Heart left ventricle (tissue), 16 donors: ENCODE measurements around the gene C1QTNF4. TPM values are rescaled to one million over a fixed set of nuclear protein-coding genes. Genes with fewer than 3 reads are reported as not detected.

Source experiments
- ATAC-seq, 4 donors: fragments of 200-7000 bp; cut with Tn5 transposase; one replicate each; pipeline ENCODE4 v1.9.1; 2020 to 2022; ENCODE audit warnings: moderate library complexity in 4 of 4, mild to moderate bottlenecking in 3 of 4, moderate number of reproducible peaks in 1 of 4
- DNase-seq, 5 donors: peaks; one replicate each; pipeline ENCODE4 v3.0.0-alpha.2; 2020
- H3K27ac ChIP-seq, 12 donors: fragments of 200-600 bp; sonication (generic) in 4 of 12; one replicate each; pipeline versions ENCODE4 v1.5.0 to v1.8.0; 2016 to 2022; ENCODE audit warnings: mild to moderate bottlenecking in 2 of 12
- H3K27me3 ChIP-seq, 9 donors: fragments of 200-600 bp; sonication (generic) in 2 of 9; one replicate each; pipeline versions ENCODE4 v1.5.1 to v1.8.0; 2016 to 2022; ENCODE audit warnings: mild to moderate bottlenecking in 3 of 9
- H3K36me3 ChIP-seq, 9 donors: fragments of 200-600 bp; sonication (generic) in 2 of 9; one replicate each; pipeline versions ENCODE4 v1.5.0 to v1.8.0; 2018 to 2022; ENCODE audit warnings: mild to moderate bottlenecking in 2 of 9
- H3K4me1 ChIP-seq, 12 donors: fragments of 200-600 bp; sonication (generic) in 4 of 12; one replicate each; pipeline versions ENCODE4 v1.5.0 to v1.8.0; 2016 to 2022; ENCODE audit warnings: mild to moderate bottlenecking in 3 of 12
- H3K4me3 ChIP-seq, 12 donors: fragments of 200-600 bp; sonication (generic) in 4 of 12; one replicate each; pipeline versions ENCODE4 v1.5.0 to v1.8.0; 2017 to 2022; ENCODE audit warnings: mild to moderate bottlenecking in 9 of 12, moderate library complexity in 4 of 12
- H3K9me3 ChIP-seq, 12 donors: fragments of 200-600 bp; sonication (generic) in 4 of 12; one replicate each; pipeline versions ENCODE4 v1.5.0 to v1.8.0; 2016 to 2022; ENCODE audit warnings: mild to moderate bottlenecking in 1 of 12
- CTCF ChIP-seq, 12 donors: fragments of 200-600 bp; sonication (generic) in 4 of 12; IDR thresholded peaks; one replicate each; pipeline versions ENCODE4 v1.5.0 to v1.8.0; 2018 to 2022; ENCODE audit warnings: antibody characterized with exemption in 12 of 12, mild to moderate bottlenecking in 5 of 12
- POLR2A ChIP-seq, 2 donors: fragments of 450-650 bp; IDR thresholded peaks; one replicate each; pipeline ENCODE4 v1.6.1; 2017; ENCODE audit warnings: antibody characterized with exemption in 2 of 2, mild to moderate bottlenecking in 2 of 2, moderate library complexity in 2 of 2
- WGBS, 4 donors: extraction: QIAGEN DNeasy Blood & Tissue Kit in 2 of 4; methylation state at CpG; one replicate each; pipeline versions ENCODE4 v1.1.5 to v1.1.7; 2013 to 2018; 5-methylcytosine and 5-hydroxymethylcytosine counted together
- intact Hi-C, 10 donors: fragments of 100-400 bp; cut with DNase I; formaldehyde crosslinking; loops; one replicate each; pipeline versions ENCODE4 v1.11.1 to v1.14.2; 2022
- polyA plus RNA-seq, 2 donors: library from polyadenylated mRNA; stranded (reverse); fragments of 200-250 nt; gene quantifications; one replicate each; pipeline ENCODE4 v1.2.3, GENCODE V29; 2013
- total RNA-seq, 9 donors: library from RNA; depleted of rRNA in 2 of 9; stranded (reverse); fragments of >200 nt in 2 of 9; fragmentation: NEBNext Ultra II Directional in 3 of 9; extraction: Animal tissue kit (Norgen Biotek cat#: 25700) in 3 of 9; gene quantifications; one replicate each; pipeline versions ENCODE4 v1.1.0 to v1.2.4, GENCODE V29; 2016 to 2023
- donor health status: ischemic (EF 13 %, LVEDD 7.1; RV severe dilation, severe dysfunction).
- donor health status: healthy with polysubstance abuse.
- donor health status: DM: no; HTN: yes; CAD: no.
- donor health status: DM: no; HTN: no; CAD: no.
- donor health status: ischemic (EF 25% LVEDD 6.9; RV normal size, moderate dysfunction).
- donor health status: ischemic (EF 25% LVEDD 5.7; RV mildly dilated, moderate dysfunction).
- donor health status: healthy.
- donor health status: DM: yes; HTN: yes; CAD: no.
- donor health status: ischemic (EF 35%, LVEDD 5.7; RV mildly dilated, moderate dysfunction).
- donor health status: nonischemic (EF 11% LVEDD 7.7; RV severe dilation, severe dysfunction).
- donor health status: DM: yes; HTN: yes; CAD: no.
- donor health status: PGD.
- donor health status: ischemic (EF 29% LVEDD 5.4; RV normal size, mild dysfunction).
- donor health status: nonischemic (EF 23%, LVEDD 6.1; RV moderate dilation, normal function).

The C1QTNF4 gene
- total and polyA plus RNA-seq, 11 donors = 0.23 to 1.5 (median 0.67) TPM; not detected in 1

GRCh38 chr11:47545298-47545697 is 48.9 kb downstream of the C1QTNF4 start:
- 96 to 99% (median 97%) methylated on average over 6 of the region's 6 CpGs for WGBS, 4 donors
- Histone ChIP-seq H3K4me1 (peaks cover 0 to 66% (median 24%) of the 10 kb centered on the region in 12 donors), H3K27ac (no peak overlapping the region), H3K9me3 (no peaks in the 10 kb centered on the region), H3K36me3 (peaks cover 0 to 6% (median 0%) of the 10 kb centered on the region in 9 donors), H3K27me3 (no peaks in the 10 kb centered on the region), H3K4me3 (no peak overlapping the region)
- intact Hi-C loops = loop anchor here in 2 of 10 donors (10.0 kb wide), 2 partner anchors 50 to 60 kb away; no protein-coding TSS in a partner anchor
- no peak for DNase-seq
- TF ChIP-seq POLR2A (IDR thresholded peaks at IDR 0.05) = no peak
- TF ChIP-seq CTCF (IDR thresholded peaks at IDR 0.05) = no peak
- no peak for ATAC-seq

- no peak for DNase-seq
- peaks cover 6 to 71% (median 53%) of the 10 kb centered on the region in 12 donors for H3K4me1 ChIP-seq
- intact Hi-C loops = loop anchor here in 3 of 10 donors (5.0 to 10.0 kb wide), 3 partner anchors 44 to 56 kb away; no protein-coding TSS in a partner anchor
These were observed 53.1 kb downstream of the C1QTNF4 start for GRCh38 chr11:47541070-47541469.

GRCh38 chr11:47539681-47540039 is 54.6 kb downstream of the C1QTNF4 start:
- H3K4me3 ChIP-seq = no peak overlapping the region
- WGBS, 4 donors = 19 to 37% (median 23%) methylated on average over 2 of the region's 2 CpGs
- DNase-seq (no peak), ATAC-seq (peak in 1 of 4 donors; percentile 9)
- no peaks in the 10 kb centered on the region for H3K9me3 ChIP-seq
- no peak for TF ChIP-seq POLR2A (IDR thresholded peaks at IDR 0.05)
- no peak for TF ChIP-seq CTCF (IDR thresholded peaks at IDR 0.05)
- H3K27me3 ChIP-seq = no peaks in the 10 kb centered on the region
- intact Hi-C loops = loop anchor here in 4 of 10 donors (5.0 to 10.0 kb wide), 3 partner anchors 42 to 55 kb away; no protein-coding TSS in a partner anchor
- H3K36me3 ChIP-seq = peaks cover 0 to 10% (median 0%) of the 10 kb centered on the region in 9 donors
- peaks cover 6 to 83% (median 57%) of the 10 kb centered on the region in 12 donors for H3K4me1 ChIP-seq
- peak overlapping the region in 3 of 12 donors; percentile 11 to 42 (median 14) for H3K27ac ChIP-seq

More at GRCh38 chr11:47541070-47541469, 53.1 kb downstream of the C1QTNF4 start:
- Histone ChIP-seq H3K36me3 (peaks cover 0 to 4% (median 0%) of the 10 kb centered on the region in 9 donors), H3K27me3 (no peaks in the 10 kb centered on the region), H3K27ac (no peak overlapping the region), H3K9me3 (no peaks in the 10 kb centered on the region), H3K4me3 (no peak overlapping the region)
- 94 to 100% (median 100%) methylated on average over 2 of the region's 2 CpGs for WGBS, 4 donors
- TF ChIP-seq CTCF (IDR thresholded peaks at IDR 0.05) = no peak
- TF ChIP-seq POLR2A (IDR thresholded peaks at IDR 0.05) = no peak
- no peak for ATAC-seq

Other genes with a start within 250 kb of the C1QTNF4 start
- 1,000 to 10,000 TPM; 1,340 to 3,074 (median 2,074) TPM for gene MYBPC3, start 241.7 kb downstream of the C1QTNF4 start, total RNA-seq
- 1,000 to 10,000 TPM in 1 of 2 donors, 100 to 1,000 TPM in 1; 425 to 1,204 TPM for gene MYBPC3, start 241.7 kb downstream of the C1QTNF4 start, polyA plus RNA-seq
- 10 to 100 TPM in 4 of 9 donors, 1 to 10 TPM in 5; 2.8 to 78.9 (median 8.5) TPM for gene SPI1, start 215.9 kb downstream of the C1QTNF4 start, total RNA-seq
- 1 to 10 TPM; 4.3 to 7.7 TPM for gene SPI1, start 215.9 kb downstream of the C1QTNF4 start, polyA plus RNA-seq
- 10 to 100 TPM; 33.5 to 82.8 (median 45.3) TPM for gene SLC39A13, start 185.8 kb downstream of the C1QTNF4 start, total RNA-seq
- 10 to 100 TPM; 56.5 to 97.3 TPM for gene SLC39A13, start 185.8 kb downstream of the C1QTNF4 start, polyA plus RNA-seq
- gene PSMC3, start 168.0 kb downstream of the C1QTNF4 start, total RNA-seq = 100 to 1,000 TPM; 121 to 215 (median 151) TPM
- 100 to 1,000 TPM; 195 to 258 TPM for gene PSMC3, start 168.0 kb downstream of the C1QTNF4 start, polyA plus RNA-seq
- 1 to 10 TPM; 1.4 to 6.5 (median 3.6) TPM for gene RAPSN, start 145.3 kb downstream of the C1QTNF4 start, total RNA-seq
- gene RAPSN, start 145.3 kb downstream of the C1QTNF4 start, polyA plus RNA-seq = 1 to 10 TPM in 1 of 2 donors, under 1 TPM in 1; 0.43 to 2.2 TPM
- 100 to 1,000 TPM in 2 of 9 donors, 10 to 100 TPM in 7; 63.3 to 111 (median 88.6) TPM for gene CELF1, start 41.3 kb downstream of the C1QTNF4 start, total RNA-seq
- gene CELF1, start 41.3 kb downstream of the C1QTNF4 start, polyA plus RNA-seq = 10 to 100 TPM; 27.3 to 65.2 TPM
- gene PTPMT1, start 28.8 kb downstream of the C1QTNF4 start, total RNA-seq = 10 to 100 TPM; 17.4 to 77.4 (median 22.7) TPM
- gene PTPMT1, start 28.8 kb downstream of the C1QTNF4 start, polyA plus RNA-seq = 10 to 100 TPM; 37.2 to 50.8 TPM
- 10 to 100 TPM; 10.7 to 23.7 (median 15.7) TPM for gene KBTBD4, start 15.4 kb downstream of the C1QTNF4 start, total RNA-seq
- gene KBTBD4, start 15.4 kb downstream of the C1QTNF4 start, polyA plus RNA-seq = 10 to 100 TPM in 1 of 2 donors, 1 to 10 TPM in 1; 5.0 to 12.8 TPM
- 100 to 1,000 TPM; 134 to 310 (median 236) TPM for gene NDUFS3, start 15.3 kb downstream of the C1QTNF4 start, total RNA-seq
- gene NDUFS3, start 15.3 kb downstream of the C1QTNF4 start, polyA plus RNA-seq = 100 to 1,000 TPM; 222 to 478 TPM
- gene FAM180B, start 7.7 kb downstream of the C1QTNF4 start, total RNA-seq = 1 to 10 TPM in 1 of 9 donors, under 1 TPM in 5, not detected in 3; 0.21 to 1.3 (median 0.39) TPM
- under 1 TPM in 1 of 2 donors, not detected in 1; 0.15 TPM for gene FAM180B, start 7.7 kb downstream of the C1QTNF4 start, polyA plus RNA-seq
- 100 to 1,000 TPM in 5 of 9 donors, 10 to 100 TPM in 4; 38.2 to 135 (median 102) TPM for gene MTCH2, start 48.1 kb upstream of the C1QTNF4 start, total RNA-seq
- gene MTCH2, start 48.1 kb upstream of the C1QTNF4 start, polyA plus RNA-seq = 10 to 100 TPM; 41.2 to 95.9 TPM
- 1 to 10 TPM in 1 of 9 donors, under 1 TPM in 2, not detected in 6; 0.37 to 1.4 (median 0.40) TPM for gene AGBL2, start 121.0 kb upstream of the C1QTNF4 start, total RNA-seq
- gene AGBL2, start 121.0 kb upstream of the C1QTNF4 start, polyA plus RNA-seq = under 1 TPM; 0.03 to 0.19 TPM
- 10 to 100 TPM; 24.4 to 56.9 (median 42.5) TPM for gene FNBP4, start 172.9 kb upstream of the C1QTNF4 start, total RNA-seq
- 10 to 100 TPM; 20.1 to 41.6 TPM for gene FNBP4, start 172.9 kb upstream of the C1QTNF4 start, polyA plus RNA-seq